Thyroid gland (tissue), 4 donors: ENCODE results near the gene RPTOR.

Experiments
- POLR2A ChIP-seq, 2 donors: fragments of 450-650 bp; IDR thresholded peaks; one replicate each; pipeline ENCODE4 v1.6.1; 2017; ENCODE audit warnings: antibody characterized with exemption in 2 of 2, mild to moderate bottlenecking in 2 of 2, moderate library complexity in 1 of 2
- TF ChIP-seq, protein P1 (sequence below), 6 experiments: fragments of 200-600 bp in 3 of 6; fragments of 450-650 bp in 3 of 6; sonication (generic) in 3 of 6; IDR thresholded peaks; one replicate each; pipeline ENCODE4 v1.5.1; 2016 to 2019; ENCODE audit warnings: antibody characterized with exemption in 6 of 6, mild to moderate bottlenecking in 2 of 6, inconsistent platforms in 1 of 6, moderate library complexity in 1 of 6

DNA sequence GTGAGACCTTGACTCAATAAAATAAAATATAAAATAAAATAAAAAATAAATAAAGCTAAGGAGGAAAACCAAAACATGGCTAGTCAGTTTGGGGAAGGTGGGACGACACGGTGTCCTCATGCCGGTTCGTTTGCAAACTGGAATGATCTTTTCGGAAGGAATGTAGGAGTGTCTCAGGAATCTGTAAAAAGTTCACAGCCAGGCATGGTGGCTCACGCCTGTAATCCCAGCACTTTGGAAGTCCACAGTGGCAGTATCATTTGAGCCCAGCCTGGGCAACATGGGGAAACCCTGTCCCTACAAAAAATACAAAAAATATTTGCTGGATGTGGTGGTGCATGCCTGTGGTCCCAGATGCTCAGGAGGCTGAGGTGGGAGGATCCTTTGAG is 14.7 kb upstream of the RPTOR start:
- TF ChIP-seq, protein P1, sequence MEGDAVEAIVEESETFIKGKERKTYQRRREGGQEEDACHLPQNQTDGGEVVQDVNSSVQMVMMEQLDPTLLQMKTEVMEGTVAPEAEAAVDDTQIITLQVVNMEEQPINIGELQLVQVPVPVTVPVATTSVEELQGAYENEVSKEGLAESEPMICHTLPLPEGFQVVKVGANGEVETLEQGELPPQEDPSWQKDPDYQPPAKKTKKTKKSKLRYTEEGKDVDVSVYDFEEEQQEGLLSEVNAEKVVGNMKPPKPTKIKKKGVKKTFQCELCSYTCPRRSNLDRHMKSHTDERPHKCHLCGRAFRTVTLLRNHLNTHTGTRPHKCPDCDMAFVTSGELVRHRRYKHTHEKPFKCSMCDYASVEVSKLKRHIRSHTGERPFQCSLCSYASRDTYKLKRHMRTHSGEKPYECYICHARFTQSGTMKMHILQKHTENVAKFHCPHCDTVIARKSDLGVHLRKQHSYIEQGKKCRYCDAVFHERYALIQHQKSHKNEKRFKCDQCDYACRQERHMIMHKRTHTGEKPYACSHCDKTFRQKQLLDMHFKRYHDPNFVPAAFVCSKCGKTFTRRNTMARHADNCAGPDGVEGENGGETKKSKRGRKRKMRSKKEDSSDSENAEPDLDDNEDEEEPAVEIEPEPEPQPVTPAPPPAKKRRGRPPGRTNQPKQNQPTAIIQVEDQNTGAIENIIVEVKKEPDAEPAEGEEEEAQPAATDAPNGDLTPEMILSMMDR (IDR thresholded peaks at IDR 0.05): no peak
- no peak for TF ChIP-seq POLR2A (IDR thresholded peaks at IDR 0.05)
